NCI-H460 (cell line): ENCODE measurements around the gene SEMA5B. TPM values are rescaled to one million over a fixed set of nuclear protein-coding genes. Genes with fewer than 3 reads are reported as not detected.

Experiments used
- DNase-seq: peaks from one replicate; pipeline ENCODE4 v3.0.0-alpha.2; 2016; ENCODE audit warnings: low read depth; ENCODE audit errors: extremely low read depth
- total RNA-seq: library from RNA; depleted of rRNA; stranded (reverse); fragments of >200 nt; shearing (Covaris generic); gene quantifications from 2 replicates; pipeline ENCODE4 v1.2.3, GENCODE V29; 2014

Gene SEMA5B
- total RNA-seq, 1 experiment from 2014 or later: 0.07 TPM

DNA sequence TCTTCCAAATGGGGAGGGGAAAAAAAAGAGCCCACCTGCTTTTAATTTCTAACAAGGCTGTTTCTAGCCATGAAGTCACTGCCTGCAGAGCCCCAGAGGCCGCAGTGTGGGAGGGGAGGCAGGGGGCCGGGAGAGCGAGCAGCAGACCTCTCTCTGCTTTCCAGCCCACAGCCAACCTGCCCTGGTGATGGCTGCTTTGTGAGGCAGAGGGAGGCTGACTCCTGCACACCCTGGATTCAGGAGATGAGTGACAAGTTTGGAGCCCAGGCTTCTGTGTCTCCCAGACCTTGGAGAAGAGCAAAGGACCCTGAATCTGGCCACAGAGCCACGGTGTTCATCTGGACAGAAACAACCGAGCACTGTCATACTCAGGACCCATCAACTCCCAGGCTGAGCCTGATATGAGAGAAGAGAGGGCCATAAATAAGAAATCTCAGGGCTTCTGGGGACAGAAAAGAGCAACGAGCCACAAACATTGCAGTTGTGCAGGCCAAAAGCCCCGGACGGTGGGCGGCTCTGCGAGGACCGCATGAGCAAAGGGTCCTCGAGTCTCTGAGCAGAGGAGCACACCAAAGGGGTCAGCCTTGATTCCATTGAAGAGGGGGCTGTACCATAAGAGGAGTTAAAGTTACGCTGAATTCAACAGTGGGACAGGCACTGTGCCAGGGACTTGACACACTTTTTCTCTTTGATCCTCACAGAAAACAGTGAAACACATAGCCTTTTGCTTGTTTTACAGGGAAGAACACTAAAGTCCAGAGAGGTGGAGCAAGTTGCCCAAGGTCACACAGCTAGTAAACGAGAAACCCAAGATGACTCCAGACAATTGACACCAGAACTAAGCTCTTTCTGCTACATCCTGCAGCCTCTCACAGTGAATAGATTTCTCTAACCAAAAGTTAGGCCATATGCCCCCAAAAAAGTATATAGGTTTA, 97.2 kb downstream of the SEMA5B start:
- no peak for DNase-seq

DNA sequence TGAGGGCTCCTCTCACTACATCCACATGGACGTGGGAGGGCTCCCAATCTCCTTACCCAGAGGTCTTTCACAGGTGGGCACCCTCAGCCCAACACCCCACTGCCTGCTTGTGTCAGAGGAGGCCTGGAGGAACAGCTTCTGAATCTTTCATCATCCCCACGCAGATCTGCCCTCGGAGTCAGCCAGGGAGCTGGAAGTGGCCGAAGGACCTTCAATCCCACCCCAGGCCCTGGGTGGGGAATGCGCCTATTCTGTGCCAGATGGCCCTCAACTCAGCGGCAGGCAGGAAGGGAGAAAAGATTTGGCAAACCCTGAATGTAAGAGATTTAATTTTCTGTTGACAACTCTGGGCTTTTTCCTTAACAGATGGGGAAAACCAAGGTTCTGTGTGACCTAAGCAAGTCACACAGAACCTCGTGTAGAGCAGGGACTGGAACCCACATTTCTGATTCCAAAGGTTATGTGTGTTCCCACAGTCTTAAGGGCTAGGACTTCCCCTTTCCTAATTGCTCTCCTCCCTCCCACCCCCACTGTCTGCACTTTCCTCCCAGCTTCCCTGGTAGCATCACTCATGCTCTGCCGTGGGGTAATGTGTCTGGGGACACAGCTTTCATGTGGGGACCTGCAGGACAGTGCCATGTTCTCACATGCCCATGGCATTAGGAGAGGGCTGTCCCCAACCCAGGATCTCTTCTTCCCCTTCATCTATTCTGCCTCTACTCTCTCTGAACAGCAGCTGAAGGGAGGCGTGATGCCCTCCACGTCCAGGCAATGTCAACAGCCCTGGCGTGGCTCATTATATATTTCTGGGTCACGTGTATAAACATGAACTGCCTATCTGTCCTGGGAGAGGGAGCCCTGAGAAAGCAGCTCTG, 98.1 kb downstream of the SEMA5B start:
- no peak for DNase-seq

DNA sequence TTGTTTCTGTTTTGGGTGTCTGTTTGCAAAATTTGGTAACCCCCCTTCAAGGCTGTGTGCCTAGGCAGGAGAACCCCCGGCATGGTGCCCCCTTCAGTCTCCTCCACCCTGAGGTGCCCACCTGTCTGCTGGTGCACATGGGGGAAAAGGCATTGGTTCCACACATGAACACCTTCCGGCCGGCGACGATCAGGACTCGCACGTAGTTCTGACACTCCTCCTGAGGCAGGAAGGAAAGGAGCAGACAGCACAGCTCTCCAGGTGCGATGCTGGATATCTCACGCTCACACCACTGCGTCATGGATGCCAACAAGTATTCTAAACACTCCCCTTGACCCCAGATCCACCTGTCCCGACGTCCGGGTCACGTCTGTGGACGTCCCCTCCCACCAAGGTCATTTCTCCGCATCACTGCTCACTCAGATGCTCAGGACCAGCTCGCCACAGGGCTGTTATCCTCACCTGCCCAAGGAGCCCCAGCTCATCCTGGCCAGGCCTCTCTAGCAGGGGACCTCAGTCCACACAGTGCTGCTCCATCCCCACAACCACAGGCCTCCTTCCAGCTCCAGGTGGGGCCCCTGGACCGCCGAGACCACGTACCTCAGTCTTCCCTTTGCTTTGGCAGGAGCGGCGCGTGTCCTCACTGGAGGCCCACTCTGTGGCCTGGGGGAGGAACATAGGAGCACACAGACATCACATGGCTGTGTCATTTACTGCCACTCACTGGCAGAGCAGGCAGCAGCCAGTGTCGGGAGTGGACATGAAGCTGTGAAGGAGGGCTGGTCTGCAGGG, 99.0 kb downstream of the SEMA5B start:
- no peak for DNase-seq

DNA sequence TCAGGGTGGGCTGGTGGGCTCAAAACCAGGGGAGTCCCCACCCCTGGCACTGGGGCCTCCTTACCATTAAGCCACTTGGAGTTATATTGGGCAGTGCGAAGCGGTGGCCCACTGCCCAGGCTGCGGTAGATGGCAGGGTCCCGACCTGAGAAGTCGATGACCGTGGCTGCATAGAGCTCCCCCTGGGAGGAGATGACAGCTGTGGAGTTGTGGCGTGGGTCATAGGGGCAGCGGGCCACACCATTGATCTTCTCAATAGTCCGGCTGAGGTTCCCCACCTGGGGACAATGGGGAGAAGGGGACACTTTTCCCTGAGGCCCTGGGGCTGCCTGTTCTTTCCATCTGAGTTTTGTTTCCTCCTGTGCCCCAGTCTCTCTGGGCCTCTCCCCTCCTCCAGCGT, 99.8 kb downstream of the SEMA5B start:
- DNase-seq: no peak

DNA sequence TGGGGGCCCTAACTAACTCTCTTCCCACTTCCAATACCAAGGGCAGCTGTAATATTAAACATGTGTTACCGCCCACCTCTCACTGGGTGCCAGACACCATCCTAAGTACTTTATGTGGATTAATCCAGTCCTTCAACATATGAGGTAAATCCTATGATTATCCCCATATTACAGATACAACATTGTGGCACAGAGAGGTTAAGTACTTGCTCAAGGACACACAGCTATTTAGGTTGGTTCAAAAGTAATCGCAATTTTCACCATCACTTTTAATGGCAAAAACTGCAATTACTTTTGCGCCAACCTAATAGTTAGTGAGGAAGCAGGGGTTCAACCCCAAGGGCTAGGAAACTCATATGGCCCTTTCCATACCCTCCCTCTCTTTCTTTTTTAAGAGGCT, 100.8 kb downstream of the SEMA5B start:
- DNase-seq: no peak

DNA sequence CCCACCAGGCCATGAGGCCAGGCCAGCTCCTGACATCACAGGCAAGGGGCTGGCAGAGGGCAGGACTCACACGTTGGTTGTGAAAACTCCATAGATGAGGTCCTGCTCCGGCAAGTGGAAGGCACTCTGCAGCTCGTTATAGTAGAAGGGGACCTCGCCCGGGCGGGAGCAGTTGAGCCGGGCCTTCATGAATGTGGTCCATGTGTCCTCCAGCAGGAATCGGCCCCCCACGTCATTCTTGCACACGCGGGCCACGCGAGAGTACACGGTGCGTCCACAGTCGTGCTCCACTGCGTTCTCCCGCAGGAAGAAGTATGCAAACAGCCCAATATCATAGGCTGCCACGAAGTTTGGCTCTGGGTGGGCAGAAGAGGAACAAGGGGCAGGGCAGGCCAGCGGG, 101.2 kb downstream of the SEMA5B start:
- DNase-seq: no peak

DNA sequence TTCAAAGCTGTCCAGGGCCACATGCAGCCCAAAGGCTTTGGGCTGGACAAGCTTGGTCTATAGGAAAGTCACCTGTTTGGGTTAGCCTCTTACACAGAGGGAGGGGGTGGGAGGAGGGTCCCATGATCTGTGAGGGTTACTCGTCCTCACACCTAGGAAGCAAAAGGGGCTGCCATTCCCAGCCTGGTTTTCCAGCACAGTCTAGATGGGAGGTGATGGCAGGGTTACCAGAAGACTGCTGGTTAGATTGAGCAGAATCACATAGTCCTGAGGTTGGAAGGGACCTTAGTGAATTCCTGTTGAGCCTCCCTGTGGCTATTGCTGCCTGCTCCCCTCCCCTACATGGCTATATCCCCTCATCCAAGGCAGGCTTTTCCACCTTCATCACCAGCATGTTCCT, 101.8 kb downstream of the SEMA5B start:
- DNase-seq: no peak

DNA sequence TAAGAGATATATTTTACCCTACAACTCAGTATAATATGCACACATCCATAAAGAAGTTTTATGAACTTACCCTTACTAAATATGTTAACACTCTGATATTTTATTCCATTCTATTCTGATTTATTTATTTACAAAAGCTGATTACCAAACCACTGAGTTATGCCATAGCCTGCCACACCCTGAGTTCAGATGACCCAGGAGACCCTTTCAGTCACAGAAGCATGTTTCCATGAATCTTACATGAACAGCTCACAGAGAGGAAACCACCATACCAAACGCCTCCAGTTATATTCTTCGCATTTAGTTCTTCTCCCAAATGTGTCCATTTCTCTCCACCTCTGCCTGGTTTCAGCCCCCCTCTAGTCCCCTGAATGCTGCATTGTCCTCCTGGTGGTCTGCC, 103.5 kb downstream of the SEMA5B start:
- no peak for DNase-seq

DNA sequence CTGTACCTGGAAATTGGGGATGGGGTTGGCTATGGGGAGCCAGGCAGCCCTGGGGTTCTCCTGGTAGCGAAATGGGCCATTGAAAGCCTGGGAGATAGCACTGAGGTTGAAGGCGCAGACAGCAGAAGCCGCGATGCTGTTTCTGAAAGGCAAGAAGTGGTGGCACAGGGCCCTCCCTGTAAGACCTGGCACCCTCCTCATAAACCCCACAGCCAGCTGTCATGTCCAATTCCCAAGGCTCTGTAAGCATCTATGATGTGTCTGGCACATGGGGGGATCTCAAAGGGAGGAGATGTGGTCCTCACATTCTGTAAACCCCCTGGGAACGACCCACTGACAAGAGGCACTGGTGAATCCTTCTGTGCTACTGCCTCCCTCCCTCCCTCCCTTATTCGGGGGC, 104.0 kb downstream of the SEMA5B start:
- no peak for DNase-seq

DNA sequence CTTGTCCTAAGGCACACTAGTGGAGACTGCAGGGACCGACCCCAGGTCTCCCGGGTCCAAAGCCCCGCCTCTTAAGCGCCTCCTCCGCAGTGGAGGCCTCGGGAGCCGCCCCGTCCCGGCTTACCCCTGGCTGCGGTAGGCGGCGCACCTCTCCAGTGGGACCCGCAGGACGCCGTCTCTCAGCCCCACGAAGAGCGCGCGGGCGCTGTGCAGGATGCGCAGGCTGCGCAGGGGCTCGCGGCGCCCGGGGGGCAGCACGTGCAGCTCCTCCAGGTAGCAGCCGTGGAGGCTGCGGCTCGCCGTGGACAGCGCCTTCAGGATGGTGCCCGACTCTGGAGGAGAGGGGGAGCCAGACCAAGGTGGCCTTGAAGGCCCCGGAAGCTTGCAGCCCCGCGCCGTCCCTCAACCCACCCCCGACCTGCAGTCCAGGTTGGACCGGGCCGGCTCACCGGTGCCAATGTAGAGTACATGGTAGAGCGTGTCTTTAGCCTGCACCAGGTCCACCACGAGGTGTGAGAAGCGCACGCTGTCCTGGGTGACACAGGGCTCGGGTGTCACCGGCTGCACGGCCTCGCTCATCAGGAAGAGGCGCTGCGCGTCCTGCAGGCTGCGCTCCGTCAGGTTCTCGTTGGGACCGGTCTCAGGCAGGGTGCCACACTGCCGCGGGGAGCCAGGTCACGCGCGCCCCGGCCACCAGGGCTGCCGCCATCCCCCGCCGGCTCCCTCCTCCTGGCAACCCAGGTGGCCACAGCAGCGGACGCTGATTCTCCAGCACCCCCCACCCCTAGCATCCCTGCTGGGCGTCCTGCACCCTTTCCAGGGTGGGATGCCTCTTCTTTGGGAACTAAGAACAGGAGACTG, 105.5 kb downstream of the SEMA5B start:
- DNase-seq: no peak

DNA sequence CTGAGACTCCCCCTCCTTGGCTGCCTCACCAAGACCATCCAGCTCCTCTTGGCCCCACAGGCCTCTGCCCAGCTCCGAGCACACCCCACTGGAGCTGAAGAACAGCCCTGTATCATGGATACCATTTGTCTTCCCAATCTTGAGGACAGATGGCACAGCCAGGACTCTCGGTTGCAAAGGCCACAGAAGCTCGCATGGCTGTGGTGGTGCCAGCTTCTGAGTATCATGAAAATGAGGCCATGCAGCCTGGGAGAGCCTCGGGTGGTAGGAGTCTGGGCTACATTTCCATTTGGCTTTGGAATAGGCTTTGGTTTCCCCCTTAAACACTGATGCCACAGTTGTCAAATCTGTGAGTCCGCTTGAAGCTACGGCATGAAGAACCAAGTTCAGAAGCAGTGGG, 106.6 kb downstream of the SEMA5B start:
- DNase-seq: no peak

DNA sequence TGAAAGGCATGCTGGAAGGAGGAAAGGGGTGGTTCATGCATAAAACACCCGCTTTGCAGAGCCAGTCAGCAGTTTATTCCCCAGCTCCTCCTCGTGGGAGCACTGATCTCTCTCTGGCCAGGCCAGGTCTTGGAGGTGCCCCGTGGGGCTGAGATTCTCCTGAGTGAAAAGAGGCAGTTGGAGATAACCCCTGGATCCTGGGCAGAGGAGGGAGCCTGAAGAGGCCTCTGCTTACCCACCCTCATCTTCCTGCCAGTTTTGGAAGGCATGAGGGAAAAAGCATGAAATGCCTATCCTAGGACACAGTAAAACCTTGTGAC, 108.3 kb downstream of the SEMA5B start:
- no peak for DNase-seq

DNA sequence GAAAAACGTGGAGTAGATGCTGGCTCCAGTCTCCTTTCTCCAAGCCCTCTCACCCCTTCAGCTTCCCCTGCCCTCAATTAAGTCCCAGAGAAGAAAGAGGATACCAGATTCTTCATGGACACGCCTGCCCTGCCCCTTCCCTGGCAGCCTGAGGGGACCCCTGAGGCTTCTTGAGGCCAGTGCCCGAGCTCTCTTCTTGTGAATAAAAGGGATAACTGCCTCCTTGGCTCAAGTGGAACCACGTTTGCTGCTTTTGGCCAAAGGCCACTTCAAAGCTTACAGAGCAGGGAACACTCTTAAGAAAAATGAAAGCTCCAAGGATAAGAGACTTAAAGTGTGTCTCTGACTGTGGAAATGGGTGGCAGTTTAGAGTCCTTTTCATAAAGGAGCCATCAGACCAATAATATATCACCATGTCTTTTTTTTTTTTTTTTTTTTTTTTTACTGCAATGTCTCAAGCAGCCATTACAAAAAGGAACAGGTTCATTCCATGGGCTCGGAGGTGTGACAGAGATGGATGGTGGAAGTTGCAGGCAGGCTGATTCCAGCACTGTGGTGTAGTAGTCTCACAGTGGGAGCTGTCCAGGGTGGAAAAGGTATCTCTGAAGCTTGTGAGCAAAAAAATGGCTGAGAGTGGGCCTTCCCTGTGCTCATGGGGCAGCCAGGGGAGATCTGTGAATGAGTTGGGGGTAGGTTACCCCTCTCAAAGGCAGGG, 108.8 kb downstream of the SEMA5B start:
- DNase-seq: no peak

DNA sequence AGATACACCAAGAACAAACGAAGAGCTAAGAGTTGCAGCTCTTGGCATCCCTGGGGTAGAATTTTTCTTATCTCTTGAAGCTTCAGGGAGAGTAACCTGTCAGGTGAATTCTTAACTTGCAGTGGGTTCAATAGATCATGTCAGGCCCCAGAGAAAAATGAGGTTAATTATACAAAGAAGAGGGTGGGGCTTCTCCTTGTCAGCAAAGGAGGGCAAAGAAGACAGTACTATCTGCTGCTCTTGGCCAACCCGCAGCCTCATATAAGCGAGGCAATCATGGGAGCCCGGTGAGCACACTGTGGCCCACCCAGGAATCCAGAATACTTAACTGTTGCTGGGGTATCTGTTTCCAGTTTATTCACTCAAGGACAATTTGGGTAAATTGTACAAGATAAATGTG, 110.2 kb downstream of the SEMA5B start:
- no peak for DNase-seq

DNA sequence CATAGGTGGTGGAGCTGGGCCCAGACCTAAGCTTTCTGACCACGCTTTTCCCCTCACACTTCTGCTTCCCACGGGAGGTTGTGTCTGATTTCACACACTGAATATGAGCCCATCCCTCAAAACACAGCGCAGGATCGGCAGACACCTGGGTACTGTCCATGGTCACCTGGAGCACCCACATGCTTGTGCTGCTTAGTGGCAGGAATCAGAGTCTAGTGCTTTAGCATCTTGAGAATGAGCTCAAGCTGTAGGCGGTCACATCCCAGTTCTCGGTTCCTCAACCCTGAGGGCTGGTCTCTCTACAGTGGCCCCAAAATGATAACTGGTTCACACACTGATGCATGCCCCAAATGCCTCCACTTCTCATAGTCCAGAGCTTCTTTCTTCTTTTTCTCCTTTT, 111.0 kb downstream of the SEMA5B start:
- no peak for DNase-seq

DNA sequence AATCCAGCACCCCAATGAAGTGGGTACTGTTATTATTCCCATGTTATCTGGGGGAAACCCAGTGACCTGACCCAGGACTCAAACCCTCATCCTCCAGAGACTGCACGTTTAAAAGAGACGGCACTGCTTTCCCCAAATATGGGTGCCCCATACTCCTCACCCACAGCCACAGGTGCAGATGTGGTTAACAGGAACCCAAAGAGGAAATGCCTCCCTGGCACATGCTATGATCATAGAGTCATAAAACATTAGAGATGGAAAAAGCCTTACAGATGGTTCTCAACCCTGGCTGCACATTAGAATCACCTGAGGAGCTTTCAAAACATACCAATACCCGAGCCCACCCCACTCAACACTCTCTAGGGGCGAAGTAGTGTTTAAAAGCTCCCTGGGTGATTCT, 111.5 kb downstream of the SEMA5B start:
- no peak for DNase-seq

DNA sequence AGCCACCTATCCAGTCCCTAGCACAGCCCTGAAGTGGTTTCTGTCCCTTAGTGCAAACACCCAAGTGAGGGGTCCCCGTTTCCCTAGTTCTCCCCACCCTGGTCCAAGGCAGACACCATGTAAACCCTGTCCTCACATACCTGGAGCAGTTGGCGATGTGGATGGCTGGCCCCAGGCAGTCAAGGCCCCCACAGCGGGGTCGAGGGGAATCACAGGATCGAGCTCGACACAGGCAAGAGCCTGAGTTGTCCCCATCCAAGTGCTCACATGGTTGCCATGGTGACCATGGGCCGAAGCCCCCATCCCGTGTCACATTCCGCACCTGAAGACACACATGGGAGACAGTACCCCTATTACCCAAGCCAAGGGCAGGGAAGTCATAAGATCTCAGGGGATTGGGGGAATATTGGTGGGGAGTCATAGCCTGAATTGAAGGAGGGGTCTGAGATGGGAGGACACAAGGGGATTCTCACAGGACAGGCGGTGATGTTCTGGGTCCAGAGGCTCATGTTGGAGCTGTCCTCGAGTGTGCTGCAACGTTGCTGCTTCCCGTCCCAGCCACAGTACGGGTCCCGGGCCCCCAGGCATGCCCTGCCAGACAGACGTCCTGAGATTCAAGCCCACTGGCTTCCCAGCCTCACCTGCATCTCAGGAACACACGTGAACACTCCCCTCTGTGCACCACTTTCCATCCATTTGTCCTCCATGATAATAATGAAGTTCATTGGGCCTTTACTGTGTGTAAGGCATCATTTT, 112.1 kb downstream of the SEMA5B start:
- DNase-seq: no peak

DNA sequence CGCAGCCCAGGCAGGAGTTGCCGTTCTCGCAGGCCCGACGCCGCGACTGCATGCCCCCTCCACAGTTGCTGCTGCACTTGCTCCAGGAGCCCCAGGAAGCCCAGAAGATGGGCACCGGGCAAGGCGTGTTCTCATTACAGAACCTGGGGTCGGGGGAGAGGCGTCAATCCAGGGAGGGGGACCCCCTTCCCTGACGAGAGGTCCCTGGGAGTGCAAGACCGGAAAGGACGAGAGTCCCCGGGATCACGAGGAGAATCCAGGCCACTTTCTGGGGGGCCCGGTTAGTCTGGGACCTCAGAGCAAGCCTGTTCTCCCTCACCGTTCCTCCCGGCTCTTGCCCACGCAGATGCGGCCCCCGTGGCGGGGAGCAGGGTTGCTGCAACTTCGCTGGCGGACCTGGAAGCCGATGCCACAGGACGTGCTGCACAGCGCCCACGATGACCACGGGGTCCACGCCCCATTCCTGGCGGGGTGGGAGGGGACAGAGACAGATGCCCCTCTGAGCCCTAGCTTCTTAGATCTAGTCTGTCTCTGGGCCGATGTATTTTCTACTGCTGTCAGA, 113.9 kb downstream of the SEMA5B start:
- DNase-seq: no peak
